Measurements from ENCODE around the gene VPS13C.
"Not testable (repeated sequence)": the region's sequence is repeated elsewhere in the genome, so short reads cannot be mapped to it uniquely, and the experiment has no call there.

The VPS13C gene

DNA sequence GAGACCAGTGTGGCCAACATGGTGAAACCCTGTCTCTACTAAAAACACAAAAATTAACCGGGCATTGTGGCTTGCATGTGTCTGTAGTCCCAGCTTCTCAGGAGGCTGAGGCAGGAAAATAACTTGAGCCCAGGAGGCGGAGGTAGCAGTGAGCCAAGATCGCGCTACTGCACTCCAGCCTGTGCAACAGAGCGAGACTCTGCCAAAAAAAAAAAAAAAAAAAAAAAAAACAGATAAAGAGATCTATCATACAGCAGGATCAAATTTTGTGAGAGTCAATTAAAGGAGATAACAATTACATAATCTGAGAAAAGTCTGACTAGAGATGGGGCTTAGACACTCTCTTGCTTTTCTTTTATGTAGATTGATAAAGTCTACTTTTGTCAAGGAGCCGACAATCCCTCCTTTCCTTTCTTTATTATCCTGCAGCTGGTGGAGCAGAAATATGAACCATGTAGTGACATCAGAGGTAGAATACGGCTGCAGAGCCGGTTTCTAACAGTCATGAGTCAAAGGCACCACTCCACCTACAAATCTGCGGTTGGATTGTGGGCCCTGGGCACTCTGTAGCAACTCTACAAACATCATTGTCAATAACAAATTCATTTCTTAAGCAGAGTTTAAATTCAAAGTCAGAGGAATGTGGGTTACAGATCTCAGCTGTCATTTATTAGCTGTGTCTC, 15.5 kb upstream of the VPS13C start:
- no peak for DNase-seq

DNA sequence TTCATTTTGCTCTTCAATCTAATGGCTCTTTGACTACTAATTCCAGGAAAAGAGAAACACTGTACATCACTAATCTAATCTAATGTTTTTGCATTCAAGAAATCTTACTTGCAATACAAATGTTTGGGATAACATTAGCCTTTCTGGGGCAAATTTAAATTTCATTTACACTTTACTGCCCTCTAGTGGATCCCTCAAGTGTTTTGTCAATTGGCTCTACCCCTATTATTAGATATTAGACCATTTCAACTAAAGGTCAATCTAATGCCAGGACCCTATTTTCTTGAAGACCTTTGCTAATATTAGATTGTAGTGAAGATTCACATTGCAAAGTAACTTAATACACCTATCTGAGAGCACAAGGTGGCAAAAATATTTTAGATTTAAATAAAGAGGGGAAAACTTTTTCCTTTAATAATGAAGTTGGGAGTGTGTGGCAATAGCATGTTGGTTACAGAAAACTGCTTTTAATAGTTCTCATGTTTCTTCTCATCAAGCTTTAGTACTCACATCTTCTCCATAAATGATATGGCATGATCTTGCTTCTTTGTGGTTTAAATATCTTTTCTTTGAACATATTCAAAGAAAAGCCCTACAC, 11.6 kb upstream of the VPS13C start:
- peak; percentile 4 for DNase-seq

DNA sequence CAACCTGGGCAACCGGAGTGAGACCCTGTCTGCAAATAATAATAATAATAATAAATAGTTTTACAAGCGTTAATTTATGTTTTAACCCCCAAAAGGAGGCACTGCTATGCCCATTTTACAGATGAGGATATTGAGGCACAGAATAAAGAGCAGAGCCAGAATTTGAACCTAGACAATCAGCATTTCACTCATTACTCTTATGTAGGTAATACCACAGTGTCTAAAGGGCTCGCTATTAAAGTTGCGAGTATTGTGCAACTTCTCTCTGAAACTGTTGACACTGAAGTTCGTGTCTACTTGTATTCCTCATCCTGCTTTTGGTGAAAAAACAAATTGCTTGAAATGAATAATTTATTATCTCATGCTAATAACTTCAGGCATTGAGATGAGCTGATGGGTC, 9.3 kb upstream of the VPS13C start:
- DNase-seq: no peak

DNA sequence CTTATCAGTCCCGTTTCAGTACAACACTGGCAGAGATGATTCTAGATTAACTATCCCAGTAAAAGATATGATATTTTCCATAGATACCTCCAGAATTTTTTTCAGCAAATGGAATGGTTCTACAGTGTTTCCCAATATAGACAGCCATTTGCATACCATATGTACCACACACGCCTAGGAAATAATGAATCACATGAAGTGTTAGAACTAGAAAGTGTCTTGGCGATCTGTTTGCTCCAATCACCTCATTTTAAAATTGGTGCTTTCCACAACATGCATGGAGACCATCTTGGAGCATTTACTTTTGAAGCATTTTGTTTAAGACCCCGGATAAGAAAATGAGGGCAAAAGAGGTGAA, 8.5 kb upstream of the VPS13C start:
- DNase-seq: no peak

DNA sequence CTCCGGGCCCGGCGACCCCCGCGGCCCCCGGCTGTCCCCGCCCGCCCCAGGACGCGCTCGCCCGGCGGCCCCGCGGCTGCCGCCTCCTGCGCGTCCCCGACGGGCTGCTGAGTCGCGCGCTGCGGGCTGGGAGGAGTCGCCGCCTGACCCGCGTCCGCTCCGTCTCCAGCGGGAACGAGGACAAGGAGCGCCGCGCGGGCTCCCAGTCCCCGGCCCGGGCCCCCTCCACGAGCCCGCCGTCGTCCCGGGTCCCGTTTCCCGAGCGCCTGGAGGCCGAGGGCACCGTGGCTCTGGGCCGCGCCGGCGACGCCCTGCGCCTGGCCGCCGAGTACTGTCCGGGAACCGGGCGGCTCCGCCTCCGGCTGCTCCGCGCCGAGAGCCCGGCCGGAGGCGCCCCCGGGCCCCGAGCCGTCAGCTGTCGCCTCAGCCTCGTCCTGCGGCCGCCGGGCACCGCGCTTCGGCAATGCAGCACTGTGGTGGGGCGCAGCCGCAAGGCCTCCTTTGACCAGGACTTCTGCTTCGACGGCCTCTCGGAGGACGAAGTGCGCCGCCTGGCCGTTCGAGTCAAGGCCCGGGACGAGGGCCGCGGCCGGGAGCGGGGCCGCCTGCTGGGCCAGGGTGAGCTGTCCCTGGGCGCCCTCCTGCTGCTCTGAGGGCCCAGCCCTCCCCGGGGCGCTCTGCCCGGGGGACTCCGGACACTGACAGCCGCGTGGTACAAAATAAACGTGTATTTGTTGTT, 8.0 kb upstream of the VPS13C start:
- DNase-seq: no peak

DNA sequence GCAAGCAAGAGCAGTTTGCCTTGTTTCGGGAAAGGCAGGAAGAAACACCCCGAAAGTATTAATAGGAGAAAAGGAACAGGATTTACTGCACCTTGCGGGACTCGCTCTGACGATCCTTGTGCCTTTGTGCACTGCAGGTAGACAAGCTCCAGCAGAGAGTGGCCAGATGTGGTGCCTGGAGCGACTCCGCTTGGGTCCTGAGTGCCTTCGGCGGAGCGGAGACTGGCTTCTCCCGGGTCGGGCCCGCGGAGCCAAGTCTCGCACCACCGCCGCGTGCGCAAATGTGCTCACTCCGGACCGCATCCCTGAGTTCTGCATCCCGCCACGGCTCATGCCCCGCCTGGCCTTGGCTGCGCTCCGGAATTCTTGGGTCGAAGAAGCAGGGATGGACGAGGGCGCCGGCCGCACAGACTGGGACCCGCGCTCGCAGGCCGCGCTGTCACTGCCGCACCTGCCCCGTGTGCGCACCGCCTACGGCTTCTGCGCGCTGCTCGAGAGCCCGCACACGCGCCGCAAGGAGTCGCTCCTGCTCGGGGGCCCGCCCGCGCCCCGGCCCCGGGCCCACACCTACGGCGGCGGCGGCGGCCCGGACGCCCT, 7.3 kb upstream of the VPS13C start:
- DNase-seq: no peak

DNA sequence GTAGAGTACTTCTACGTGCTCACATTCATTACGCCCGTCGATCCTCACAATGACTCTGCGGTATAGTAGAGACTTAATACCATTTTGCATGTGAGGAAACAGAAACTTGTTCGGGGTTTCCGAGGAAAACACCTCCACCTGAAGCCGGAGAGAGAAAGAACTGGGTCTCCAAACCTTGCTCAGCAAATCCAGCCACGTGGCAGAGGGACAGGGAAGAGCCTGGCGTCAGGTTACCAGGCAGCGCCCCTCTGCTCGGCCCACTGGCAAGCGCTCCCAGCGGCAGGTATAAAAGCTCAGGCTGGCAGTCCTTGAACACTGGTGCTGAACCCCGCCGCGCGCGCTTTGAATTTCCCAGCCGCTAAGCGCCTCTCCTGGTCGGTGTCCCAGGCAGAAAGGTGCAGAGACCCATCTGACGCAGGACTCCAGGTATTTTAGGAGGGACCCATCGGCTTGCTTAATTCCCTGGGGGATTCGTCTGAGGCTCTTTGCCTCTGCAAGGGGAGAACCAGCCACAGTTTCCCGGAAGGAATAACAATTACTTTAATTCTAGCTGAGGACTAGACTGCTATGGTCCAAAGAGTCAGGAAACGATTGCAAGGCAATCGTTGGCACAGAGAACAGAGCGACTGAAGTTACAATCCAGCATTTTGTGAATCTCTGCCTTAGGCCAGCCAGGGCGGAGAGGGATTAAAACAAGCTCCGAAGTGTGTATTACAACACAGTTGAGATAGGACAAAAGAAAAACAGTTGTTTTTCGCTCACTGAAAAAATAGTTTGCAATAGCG, 6.6 kb upstream of the VPS13C start, which contains the start of gene C2CD4A:
TSS of gene C2CD4A (plus strand) at position 315 of the 785 bp plus-strand sequence. CDS start 637 bp downstream, outside the sequence.
- peak; percentile 42 for DNase-seq

DNA sequence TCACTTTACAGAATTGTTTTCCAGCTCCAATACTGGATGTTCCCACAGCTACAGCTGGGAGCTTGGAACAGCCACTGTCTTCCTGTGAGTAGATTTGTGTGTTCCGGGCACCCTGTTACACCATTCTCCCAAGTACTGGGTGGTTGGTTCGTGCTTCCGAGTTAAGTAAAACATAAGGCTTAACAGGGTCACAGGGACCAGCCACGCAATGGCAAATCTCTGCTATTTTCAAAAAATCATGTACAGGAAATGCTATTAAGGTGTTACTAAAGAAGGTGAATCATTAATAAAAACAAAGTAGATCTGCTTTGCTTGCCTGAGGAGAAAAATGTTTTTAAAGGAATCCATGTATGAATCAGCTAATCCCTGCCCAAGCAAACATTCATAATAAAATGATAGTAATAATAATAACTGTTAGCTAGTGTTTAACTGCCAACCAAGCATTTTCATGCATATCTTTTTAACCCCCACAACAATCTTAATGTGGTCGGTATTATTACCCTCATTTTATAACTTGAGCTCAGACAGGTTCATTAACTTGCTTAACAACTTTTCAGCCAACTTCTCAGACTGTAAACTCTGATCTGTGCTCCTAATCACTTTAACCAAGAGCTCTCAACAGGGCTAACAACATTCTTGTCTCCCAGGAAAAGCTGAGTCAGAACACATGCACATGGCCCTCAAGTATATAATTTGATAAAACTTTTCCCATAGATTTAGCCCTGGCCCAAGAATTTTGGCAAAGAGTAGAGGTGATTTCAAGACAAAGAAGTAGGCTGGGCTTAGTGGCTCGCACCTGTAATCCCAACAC, 3.8 kb upstream of the VPS13C start:
- no peak for DNase-seq

DNA sequence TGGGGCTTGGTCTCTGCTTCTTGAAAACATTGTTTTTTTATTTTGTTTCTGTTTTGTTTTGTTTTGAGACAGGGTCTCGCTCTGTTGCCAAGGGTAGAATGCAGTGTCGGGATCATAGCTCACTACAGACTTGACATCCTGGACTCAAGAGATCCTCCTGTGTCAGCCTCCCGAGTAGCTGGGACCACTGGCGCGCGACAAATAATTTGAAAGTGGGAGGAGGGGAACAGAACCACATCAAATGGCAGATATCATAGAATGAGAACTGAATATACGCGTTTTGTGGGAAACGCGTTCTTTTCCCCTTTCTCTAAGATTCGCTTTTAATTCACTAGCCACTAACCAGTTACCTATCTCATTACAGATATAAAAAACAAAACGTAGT, 641 bp upstream of the VPS13C start:
- DNase-seq: no peak

DNA sequence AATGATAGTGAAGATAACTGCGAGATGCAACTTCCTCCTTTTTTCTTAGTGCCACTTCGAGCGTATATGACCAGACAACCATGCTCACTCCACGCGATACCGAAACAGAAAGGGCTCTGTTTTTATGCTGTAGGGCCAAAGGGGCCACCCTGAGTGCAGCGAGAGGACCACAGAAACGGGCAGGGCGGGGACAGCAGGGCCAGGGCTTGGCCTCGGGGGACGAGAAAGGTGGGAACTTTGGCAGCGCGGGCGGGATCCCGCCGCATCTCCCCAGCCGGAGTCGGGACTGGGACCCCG, 483 bp downstream of the VPS13C start:
- DNase-seq: no peak

DNA sequence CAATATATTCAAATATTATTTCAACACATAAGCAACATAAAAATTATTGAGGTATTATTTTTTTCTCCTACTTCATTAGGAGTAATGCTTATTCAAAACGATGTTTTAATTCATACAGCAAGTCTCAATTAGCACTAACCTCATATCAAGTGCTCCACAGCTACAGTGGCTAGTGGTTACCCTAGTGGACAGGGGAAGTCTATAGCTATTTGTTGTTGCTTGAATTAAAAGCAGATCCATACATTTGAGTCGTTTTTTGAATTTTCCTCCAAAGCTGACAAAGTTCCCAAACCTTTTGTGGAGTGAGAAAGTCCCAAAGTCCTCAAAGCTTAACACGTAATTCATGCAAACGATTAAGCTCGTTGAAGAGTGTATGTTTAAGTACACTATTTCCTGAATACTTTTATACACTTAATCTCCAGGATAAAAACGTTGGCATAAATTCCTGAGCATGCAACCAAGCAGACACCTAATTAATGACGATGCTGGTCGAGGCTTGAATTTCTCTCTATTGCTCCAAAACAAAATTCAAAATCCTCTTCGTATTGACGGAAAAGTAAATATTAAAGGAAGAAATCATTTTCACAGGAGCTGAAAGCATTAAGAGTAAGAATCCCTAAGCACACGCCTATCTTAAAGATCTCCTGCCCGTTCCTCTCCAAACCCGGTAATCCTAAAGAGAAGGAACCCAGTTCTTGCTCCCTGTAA, 985 bp downstream of the VPS13C start:
- no peak for DNase-seq

DNA sequence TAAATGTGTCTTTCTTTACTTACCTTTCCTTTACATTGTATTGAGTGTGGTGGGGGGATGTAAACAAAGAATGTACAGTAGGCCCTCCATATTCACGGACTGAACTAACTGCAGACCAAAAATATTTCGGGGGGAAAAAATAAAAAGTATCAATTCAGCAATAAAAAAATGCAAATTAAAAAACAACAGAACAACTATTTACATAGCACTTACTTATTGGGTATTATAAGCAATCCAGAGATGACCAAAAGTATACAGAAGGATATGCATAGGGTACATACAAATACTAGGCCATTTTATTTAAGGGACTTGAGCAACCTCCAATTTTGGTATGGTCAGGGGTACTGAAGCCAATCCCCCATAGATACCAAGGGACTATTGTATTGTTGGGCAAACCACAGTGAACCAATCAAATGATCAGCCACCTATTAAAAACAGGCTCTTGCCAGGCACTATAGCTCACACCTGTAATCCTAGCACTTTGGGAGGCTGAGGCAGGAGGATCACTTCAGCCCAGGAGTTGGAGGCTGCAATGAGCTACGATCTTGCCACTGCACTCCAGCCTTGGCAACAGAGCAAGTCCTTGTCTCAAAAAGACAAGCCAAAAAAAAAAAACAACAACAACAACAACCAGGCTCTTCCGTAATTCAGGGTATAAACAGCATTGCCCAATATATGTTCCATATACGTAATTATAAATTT, 1.8 kb downstream of the VPS13C start:
- DNase-seq: no peak

DNA sequence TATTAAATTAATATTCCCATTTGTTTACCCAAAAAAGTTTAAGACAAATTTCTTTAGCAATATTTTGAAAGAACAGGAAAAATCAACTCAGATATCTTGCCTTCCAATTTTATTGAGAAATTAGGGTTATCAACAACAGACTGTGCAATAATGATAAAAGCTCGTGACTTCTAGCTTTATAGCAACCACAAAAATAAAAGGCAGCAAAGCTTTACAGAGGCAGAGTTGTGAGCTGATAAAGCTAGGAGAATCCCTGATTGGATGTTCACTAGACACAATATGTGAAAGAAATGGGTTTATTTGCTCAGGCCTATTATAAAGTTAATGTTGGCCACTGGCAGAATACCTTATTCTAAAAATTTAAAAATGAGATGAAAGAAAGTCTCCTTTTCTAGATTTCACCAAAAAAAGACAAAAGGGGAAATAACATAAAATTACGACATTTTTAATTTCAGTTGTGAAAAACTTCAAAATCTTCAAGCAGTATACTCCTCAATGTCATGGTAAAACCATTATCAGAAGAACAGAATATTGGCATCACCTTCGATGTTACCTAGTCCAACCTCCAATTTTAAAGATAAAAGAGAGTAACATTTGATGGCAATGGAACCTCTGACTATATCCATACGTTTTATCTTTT, 2.8 kb downstream of the VPS13C start:
- DNase-seq: no peak

DNA sequence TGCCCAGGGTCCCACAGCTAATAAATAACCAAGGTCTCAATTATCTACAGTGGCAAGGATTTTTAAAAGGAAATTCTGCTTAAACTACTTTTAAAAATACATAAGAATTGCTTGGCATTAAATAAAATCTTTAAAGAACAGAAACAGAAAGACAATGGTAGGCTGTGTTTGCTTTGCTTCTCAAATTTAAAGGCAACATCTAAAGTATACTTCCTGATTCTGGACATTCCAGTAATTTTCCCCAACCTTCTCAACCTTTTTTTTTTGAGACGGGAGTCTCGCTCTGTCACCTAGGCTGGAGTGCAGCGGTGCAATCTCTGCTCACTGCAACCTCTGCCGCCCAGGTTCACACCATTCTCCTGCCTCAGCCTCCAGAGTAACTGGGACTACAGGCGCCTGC, 5.3 kb downstream of the VPS13C start:
- DNase-seq: no peak

DNA sequence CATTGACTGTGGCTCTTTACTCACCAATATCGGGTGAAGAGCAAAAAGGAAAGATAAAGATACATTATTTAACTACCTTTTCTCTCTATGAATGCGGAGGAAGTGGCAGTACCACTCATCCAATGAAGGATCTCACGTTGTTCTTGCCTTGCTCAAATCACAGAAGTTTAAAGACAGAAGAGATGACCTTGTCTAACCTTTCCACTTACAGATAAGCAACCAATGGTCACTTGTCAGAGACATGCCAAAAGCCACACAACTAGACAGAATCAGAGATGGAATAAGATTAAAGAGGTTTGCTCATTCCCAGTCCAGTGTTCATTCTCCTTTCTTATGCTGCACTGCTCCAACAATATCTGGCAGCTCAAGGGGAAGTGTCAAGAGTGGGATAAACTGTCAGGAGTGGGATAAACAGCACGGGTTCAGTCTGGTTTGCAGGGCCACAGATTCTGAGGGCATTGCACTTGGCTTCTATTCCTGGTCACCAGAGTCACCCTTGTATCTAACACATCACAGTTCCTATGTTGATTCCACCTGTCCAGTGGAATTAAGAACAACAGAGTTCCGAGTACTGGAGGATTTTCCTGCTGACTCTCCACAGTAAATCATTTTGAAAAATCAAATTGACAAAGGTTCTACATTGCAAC, 6.7 kb downstream of the VPS13C start:
- DNase-seq: no peak

DNA sequence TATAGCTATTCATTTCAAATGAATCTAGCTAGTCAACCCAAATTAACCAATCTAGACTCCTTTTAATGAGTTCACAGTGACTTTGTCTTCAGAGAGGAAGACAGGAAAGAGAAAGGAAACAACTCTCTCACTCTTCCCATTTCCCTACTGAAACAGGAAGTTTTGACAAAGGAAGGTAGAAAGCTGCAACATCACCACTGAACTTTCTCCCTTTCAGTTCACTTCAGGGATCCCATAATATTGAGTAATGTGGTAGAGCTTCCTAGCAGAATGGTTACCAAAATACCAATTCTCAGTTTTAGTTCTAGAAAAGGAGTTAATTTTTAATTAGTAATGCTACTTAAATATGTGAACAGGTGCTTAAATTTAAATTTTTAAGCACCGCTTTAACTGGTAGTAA, 7.5 kb downstream of the VPS13C start:
- no peak for DNase-seq

DNA sequence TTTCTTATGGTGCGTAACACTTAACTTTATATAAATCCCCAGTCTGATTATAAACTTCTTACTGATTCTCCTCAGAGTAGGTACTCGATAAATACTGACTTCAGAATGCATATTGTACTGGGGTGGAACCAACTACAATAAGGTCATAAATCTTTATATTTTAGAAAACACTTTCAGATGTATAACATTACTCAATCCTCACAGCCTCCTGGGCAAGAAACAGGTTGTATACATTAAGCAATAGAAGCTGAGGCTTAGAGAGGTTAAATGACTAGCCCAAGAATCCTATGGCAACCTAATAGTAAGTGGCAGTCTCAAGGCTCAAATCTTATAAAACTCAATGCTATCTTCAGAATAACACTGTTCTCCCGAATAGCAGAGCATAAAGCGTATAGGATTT, 9.1 kb downstream of the VPS13C start:
- no peak for DNase-seq

DNA sequence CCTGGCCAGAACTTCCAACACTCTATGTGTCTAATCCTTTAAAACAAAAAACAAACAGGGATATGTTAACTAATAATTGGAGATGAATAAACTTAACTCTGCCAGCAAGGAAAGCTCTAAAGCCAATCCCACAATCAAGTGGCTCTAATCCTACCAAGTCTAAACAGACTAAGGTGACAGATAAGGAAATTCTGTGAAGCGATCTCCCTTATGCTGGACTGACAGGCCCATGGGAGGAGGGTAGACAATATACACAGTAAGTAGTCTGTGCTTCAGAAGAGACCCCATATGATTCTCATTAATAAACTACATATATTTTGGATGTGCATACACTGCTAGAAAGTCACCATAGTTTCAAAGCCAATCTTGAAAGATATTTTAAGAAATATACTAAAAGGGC, 10.1 kb downstream of the VPS13C start:
- no peak for DNase-seq

DNA sequence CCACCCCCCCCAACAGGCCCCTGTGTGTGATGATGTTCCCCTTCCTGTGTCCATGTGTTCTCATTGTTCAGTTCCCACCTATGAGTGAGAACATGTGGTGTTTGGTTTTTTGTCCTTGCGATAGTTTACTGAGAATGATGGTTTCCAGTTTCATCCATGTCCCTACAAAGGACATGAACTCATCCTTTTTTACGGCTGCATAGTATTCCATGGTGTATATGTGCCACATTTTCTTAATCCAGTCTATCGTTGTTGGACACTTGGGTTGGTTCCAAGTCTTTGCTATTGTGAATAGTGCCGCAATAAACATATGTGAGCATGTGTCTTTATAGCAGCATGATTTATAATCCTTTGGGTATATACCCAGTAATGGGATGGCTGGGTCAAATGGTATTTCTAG, 12.0 kb downstream of the VPS13C start:
- not testable (repeated sequence) for DNase-seq

DNA sequence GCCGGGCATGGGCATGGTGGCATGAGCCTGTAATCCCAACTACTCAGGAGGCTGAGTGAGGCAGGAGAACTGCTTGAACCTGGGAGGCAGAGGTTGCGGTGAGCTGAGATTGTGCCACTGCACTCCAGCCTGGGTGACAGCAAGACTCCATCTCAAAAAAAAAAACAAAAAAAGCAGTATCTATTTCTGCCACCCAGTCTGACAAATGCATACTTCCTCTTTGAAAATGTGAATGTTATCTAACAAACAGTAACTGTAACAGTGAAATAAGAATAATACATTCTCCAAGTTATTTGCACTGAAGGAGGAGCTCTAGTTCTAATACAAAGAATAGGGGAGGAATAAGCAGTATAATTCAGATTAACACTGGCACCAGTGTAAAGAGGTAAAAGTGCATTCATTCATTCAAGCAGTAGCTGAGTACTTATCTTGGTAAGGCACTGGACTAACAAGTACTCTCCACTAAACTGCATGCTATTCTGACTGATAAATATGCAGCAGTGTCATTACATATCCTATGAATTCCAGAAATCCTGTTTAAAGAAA, 12.9 kb downstream of the VPS13C start:
- DNase-seq: no peak
